Mammary epithelial cell (primary cell): ENCODE data around the gene PRPF4.

Experiments used
- EZH2 ChIP-seq: IDR thresholded peaks from 2 replicates; pipeline ENCODE4 v1.6.1; 2012; ENCODE audit warnings: low read length, inconsistent platforms, borderline replicate concordance
- TF ChIP-seq, protein P1 (sequence below), 2 donors: IDR thresholded peaks in 1 of 2; conservative IDR thresholded peaks in 1 of 2; 2 replicates each; pipeline ENCODE4 v1.5.1; 2011 to 2012; ENCODE audit warnings: inconsistent platforms in 2 of 2, low read length in 2 of 2, mild to moderate bottlenecking in 2 of 2, control low read depth in 1 of 2, low read depth in 1 of 2; ENCODE audit not compliant: insufficient read depth in 1 of 2; ENCODE audit errors: extremely low read depth in 1 of 2

DNA sequence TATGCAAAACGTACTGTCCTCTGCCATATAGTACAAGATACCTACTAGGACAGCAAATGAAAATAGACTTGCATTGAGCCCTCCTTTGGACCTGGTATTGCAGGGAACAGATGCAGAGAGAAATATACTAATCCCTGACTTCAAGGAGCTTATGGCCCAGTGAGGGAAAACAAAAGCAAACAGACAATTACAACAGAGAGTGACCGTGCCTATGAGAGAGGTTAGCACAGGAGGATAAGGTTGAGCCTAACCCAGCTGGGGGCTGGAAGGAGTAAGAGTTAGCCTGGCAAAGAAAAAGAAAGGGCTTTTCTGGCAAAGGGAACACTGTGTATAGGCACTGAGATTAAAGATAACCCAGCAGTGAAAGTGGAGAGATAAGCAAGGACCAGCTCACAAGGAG, 5.6 kb upstream of the PRPF4 start:
- TF ChIP-seq, protein P1, sequence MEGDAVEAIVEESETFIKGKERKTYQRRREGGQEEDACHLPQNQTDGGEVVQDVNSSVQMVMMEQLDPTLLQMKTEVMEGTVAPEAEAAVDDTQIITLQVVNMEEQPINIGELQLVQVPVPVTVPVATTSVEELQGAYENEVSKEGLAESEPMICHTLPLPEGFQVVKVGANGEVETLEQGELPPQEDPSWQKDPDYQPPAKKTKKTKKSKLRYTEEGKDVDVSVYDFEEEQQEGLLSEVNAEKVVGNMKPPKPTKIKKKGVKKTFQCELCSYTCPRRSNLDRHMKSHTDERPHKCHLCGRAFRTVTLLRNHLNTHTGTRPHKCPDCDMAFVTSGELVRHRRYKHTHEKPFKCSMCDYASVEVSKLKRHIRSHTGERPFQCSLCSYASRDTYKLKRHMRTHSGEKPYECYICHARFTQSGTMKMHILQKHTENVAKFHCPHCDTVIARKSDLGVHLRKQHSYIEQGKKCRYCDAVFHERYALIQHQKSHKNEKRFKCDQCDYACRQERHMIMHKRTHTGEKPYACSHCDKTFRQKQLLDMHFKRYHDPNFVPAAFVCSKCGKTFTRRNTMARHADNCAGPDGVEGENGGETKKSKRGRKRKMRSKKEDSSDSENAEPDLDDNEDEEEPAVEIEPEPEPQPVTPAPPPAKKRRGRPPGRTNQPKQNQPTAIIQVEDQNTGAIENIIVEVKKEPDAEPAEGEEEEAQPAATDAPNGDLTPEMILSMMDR (conservative IDR thresholded peaks at IDR 0.05 in 1 of 2, IDR thresholded peaks at IDR 0.05 in 1 of 2; ENCODE audit: extremely low read depth in 1 of 2, insufficient read depth in 1 of 2, low read depth in 1 of 2, low read length in 2 of 2): no peak
- TF ChIP-seq EZH2: no peak
